Endothelial cell of umbilical vein (primary cell): ENCODE measurements around the gene CSK.
"Not testable (repeated sequence)": the region's sequence is repeated elsewhere in the genome, so short reads cannot be mapped to it uniquely, and the experiment has no call there.

Source experiments
- CTCF ChIP-seq, 2 donors: IDR thresholded peaks; 1 replicate in 1 of 2; 2 replicates in 1 of 2; pipeline ENCODE4 v1.5.1; 2011; ENCODE audit warnings: low read length in 2 of 2, mild to moderate bottlenecking in 2 of 2, moderate library complexity in 2 of 2, control low read depth in 1 of 2, inconsistent platforms in 1 of 2, low read depth in 1 of 2; ENCODE audit not compliant: insufficient read depth in 1 of 2; ENCODE audit errors: extremely low read depth in 1 of 2
- EZH2 ChIP-seq: IDR thresholded peaks from 2 replicates; pipeline ENCODE4 v1.6.1; 2012; ENCODE audit warnings: borderline replicate concordance, low read depth, mild to moderate bottlenecking, moderate library complexity, low read length, inconsistent platforms; ENCODE audit not compliant: severe bottlenecking
- FOS ChIP-seq: IDR thresholded peaks from 2 replicates; pipeline ENCODE4 v1.6.1; 2011; ENCODE audit warnings: mild to moderate bottlenecking, low read length, moderate library complexity, borderline replicate concordance; ENCODE audit not compliant: insufficient read depth
- GATA2 ChIP-seq: IDR thresholded peaks from 2 replicates; pipeline ENCODE4 v1.7.0; 2011; ENCODE audit warnings: low read depth, mild to moderate bottlenecking, moderate library complexity, mixed read lengths, low read length; ENCODE audit not compliant: insufficient read length, insufficient read depth
- MAX ChIP-seq: IDR thresholded peaks from 2 replicates; pipeline ENCODE4 v1.6.1; 2011; ENCODE audit not compliant: insufficient read depth, insufficient read length
- MYC ChIP-seq: IDR thresholded peaks from one replicate; pipeline ENCODE4 v1.6.1; 2011; ENCODE audit warnings: mild to moderate bottlenecking, low read depth, low read length
- POLR2A ChIP-seq: IDR thresholded peaks from 2 replicates; pipeline ENCODE4 v1.6.1; 2012; ENCODE audit warnings: low read depth, mild to moderate bottlenecking, control low read depth, low read length
- POLR2AphosphoS5 ChIP-seq: IDR thresholded peaks from 2 replicates; pipeline ENCODE4 v1.6.1; 2012; ENCODE audit warnings: low read depth, mild to moderate bottlenecking, control low read depth, low read length, moderate library complexity; ENCODE audit not compliant: insufficient read depth

DNA sequence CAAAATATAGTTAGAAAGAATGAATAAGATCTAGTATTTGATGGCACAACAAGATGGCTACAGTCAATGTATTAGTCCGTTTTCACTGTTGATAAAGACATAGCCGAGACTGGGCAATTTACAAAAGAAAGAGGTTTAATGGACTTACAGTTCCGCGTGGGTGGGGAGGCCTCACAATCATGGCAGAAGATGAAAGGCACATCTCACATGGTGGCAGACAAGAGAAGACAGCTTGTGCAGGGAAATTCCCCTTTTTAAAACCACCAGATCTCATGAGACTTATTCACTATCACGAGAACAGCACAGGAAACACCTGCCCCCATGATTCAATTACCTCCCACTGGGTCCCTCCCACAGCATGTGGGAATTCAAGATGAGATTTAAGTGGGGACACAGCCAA lies 43.6 kb upstream of the CSK start:
- TF ChIP-seq CTCF (IDR thresholded peaks at IDR 0.05; ENCODE audit: extremely low read depth in 1 of 2, insufficient read depth in 1 of 2, low read depth in 1 of 2, low read length in 2 of 2); MAX; POLR2A; MYC; EZH2; FOS; GATA2; POLR2AphosphoS5: not testable (repeated sequence)
